Ishikawa (cell line): ENCODE data around the gene PROM1.

Source experiments
- CEBPB ChIP-seq: IDR thresholded peaks from 2 replicates; pipeline ENCODE4 v1.6.1; 2012
- CREB1 ChIP-seq: IDR thresholded peaks from 2 replicates; pipeline ENCODE4 v1.6.1; 2012; ENCODE audit warnings: low read depth
- EGR1 ChIP-seq: IDR thresholded peaks from 2 replicates; pipeline ENCODE4 v1.6.1; 2012
- EP300 ChIP-seq: IDR thresholded peaks from 2 replicates; pipeline ENCODE4 v1.6.1; 2012; ENCODE audit warnings: borderline replicate concordance
- FOXM1 ChIP-seq: IDR thresholded peaks from 2 replicates; pipeline ENCODE4 v1.6.1; 2012; ENCODE audit warnings: low read depth, borderline replicate concordance
- NFIC ChIP-seq: IDR thresholded peaks from 2 replicates; pipeline ENCODE4 v1.6.1; 2012
- RAD21 ChIP-seq: IDR thresholded peaks from 2 replicates; pipeline ENCODE4 v1.6.1; 2012; ENCODE audit warnings: low read depth
- TAF1 ChIP-seq: IDR thresholded peaks from 2 replicates; pipeline ENCODE4 v1.6.1; 2012; ENCODE audit warnings: low read depth, mild to moderate bottlenecking
- TCF12 ChIP-seq: IDR thresholded peaks from 2 replicates; pipeline ENCODE4 v1.6.1; 2012; ENCODE audit warnings: low read depth
- TEAD4 ChIP-seq: IDR thresholded peaks from 2 replicates; pipeline ENCODE4 v1.6.1; 2012
- YY1 ChIP-seq: IDR thresholded peaks from 2 replicates; pipeline ENCODE4 v1.6.1; 2012; ENCODE audit warnings: low read depth
- ZBTB7A ChIP-seq: IDR thresholded peaks from 2 replicates; pipeline ENCODE4 v1.6.1; 2012; ENCODE audit warnings: low read depth
- TF ChIP-seq, protein P1 (sequence below): IDR thresholded peaks from 2 replicates; pipeline ENCODE4 v1.6.1; 2012; ENCODE audit warnings: low read depth, mild to moderate bottlenecking
- TF ChIP-seq, protein P2 (sequence below): IDR thresholded peaks from 2 replicates; pipeline ENCODE4 v1.6.1; 2012
- TF ChIP-seq, protein P3 (sequence below): IDR thresholded peaks from 2 replicates; pipeline ENCODE4 v1.6.1; 2012

Gene PROM1

DNA sequence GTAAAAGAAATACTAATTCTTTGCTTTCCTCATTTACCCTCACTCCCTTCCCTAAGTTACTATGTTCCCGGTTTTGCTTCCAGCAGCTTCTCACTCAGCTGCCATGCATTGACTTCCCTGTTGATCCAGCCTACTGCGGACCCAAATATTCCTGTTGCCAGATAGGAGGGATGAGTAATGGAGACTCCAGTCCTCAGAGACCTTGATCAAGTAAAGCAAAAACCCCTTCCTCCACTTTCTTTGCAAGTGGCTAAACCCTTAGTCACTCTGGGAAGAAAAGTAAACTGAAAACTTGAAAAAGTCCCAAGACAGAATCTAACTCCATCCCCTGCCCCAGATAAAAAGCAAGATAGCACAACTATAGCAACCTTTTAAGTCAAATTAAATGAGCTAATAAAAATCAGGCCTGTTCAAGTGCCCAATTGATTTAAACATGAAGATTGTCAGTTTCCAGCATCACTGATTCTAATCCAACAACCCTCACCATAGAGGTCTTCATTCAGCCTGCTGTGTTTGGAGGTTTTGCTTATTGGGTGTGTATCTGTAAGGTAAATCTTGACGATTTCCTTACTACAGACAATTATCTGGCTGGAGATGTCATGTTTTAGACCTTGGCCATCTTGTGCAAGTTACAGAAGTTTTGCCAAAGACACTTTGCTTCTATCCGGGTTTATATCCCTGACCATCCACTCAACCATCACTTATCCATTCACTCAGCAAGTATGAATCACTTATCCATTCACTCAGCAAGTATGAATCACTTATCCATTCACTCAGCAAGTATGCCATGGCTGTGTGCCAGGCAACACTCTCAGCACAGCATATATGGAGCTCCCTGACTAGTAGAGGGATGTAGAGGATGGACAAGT, 162.9 kb downstream of the PROM1 start:
- TF ChIP-seq TEAD4 (peak; percentile 96), RAD21 (peak; percentile 15; the same call in 1 of the 2 replicates), FOXM1 (peak; percentile 86), CEBPB (peak; percentile 46; the same call in 1 of the 2 replicates), CREB1 (no peak), TAF1 (no peak), TCF12 (peak; percentile 92), ZBTB7A (no peak), NFIC (peak; percentile 96), EP300 (peak; percentile 96), YY1 (0 out of 2 replicates have a peak, but pooled peaks have one; percentile 26), EGR1 (no peak)
- TF ChIP-seq, protein P1, sequence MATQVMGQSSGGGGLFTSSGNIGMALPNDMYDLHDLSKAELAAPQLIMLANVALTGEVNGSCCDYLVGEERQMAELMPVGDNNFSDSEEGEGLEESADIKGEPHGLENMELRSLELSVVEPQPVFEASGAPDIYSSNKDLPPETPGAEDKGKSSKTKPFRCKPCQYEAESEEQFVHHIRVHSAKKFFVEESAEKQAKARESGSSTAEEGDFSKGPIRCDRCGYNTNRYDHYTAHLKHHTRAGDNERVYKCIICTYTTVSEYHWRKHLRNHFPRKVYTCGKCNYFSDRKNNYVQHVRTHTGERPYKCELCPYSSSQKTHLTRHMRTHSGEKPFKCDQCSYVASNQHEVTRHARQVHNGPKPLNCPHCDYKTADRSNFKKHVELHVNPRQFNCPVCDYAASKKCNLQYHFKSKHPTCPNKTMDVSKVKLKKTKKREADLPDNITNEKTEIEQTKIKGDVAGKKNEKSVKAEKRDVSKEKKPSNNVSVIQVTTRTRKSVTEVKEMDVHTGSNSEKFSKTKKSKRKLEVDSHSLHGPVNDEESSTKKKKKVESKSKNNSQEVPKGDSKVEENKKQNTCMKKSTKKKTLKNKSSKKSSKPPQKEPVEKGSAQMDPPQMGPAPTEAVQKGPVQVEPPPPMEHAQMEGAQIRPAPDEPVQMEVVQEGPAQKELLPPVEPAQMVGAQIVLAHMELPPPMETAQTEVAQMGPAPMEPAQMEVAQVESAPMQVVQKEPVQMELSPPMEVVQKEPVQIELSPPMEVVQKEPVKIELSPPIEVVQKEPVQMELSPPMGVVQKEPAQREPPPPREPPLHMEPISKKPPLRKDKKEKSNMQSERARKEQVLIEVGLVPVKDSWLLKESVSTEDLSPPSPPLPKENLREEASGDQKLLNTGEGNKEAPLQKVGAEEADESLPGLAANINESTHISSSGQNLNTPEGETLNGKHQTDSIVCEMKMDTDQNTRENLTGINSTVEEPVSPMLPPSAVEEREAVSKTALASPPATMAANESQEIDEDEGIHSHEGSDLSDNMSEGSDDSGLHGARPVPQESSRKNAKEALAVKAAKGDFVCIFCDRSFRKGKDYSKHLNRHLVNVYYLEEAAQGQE, result no peak
- TF ChIP-seq, protein P2, sequence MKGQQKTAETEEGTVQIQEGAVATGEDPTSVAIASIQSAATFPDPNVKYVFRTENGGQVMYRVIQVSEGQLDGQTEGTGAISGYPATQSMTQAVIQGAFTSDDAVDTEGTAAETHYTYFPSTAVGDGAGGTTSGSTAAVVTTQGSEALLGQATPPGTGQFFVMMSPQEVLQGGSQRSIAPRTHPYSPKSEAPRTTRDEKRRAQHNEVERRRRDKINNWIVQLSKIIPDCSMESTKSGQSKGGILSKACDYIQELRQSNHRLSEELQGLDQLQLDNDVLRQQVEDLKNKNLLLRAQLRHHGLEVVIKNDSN, result no peak
- TF ChIP-seq, protein P3, sequence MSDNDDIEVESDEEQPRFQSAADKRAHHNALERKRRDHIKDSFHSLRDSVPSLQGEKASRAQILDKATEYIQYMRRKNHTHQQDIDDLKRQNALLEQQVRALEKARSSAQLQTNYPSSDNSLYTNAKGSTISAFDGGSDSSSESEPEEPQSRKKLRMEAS, result no peak

DNA sequence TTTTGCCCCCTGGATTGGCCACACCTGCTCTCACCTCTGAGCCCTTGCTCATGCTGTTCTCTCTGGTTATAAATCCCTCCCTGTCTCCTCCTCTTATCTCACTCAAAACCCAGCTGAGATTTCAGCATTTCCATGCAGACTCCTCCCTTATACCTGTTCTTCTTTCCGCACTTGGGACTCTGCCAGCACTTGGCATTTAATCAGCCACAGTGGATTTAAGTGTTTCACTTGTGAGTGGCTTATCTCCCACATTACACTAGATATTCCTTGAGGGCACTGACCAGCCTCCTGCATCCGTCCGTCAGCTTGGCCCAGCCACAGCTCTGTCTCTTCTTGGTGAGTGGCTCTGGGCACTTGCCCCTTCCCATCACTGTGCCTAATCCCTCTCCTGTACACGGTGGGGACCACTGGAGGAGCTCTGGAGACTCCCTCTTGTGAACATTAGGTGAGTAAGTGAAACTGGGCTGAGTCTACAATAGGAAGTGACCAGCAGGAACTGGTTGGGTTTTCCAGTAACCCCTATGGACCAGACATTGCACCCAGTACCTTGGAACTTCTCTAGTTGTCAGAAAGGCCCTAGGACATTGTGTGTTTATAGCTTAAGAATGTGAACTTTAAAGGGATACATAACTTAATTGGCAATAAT, 165.2 kb downstream of the PROM1 start:
- TF ChIP-seq NFIC, result peak; percentile 61
- TF ChIP-seq CREB1, result no peak
- 0 out of 2 replicates have a peak, but pooled peaks have one; percentile 11 for TF ChIP-seq EP300
